K562 (cell line): ENCODE data around the gene ZNF302. TPM values are rescaled to one million over a fixed set of nuclear protein-coding genes. Genes with fewer than 3 reads are reported as not detected.

Experiments used
- FOXA1 ChIP-seq: fragments of 450-650 bp; IDR thresholded peaks from 2 replicates; pipeline ENCODE4 v1.6.1; 2016; ENCODE audit warnings: mild to moderate bottlenecking, borderline replicate concordance
- NFIC ChIP-seq: fragments of 450-650 bp; IDR thresholded peaks from 2 replicates; pipeline ENCODE4 v1.6.1; 2017; ENCODE audit warnings: mild to moderate bottlenecking, inconsistent platforms
- ZNF717 ChIP-seq: fragments of 250-450 bp; sonication (Bioruptor Pico); IDR thresholded peaks from 2 replicates; pipeline ENCODE4 v1.5.0; 2021
- polyA plus RNA-seq, 8 experiments: library from polyadenylated mRNA; depleted of rRNA in 4 of 8; stranded (reverse) in 5 of 8; unstranded in 3 of 8; fragments of >200 nt; fragmentation: Nextera tagmentation in 2 of 8; fragmentation: Illumina TruSeq in 1 of 8; extraction: Ambion mirVana in 2 of 8; extraction: Trizol in 1 of 8; gene quantifications; 2 replicates each; pipeline versions ENCODE4 v1.2.1 to v1.2.3, GENCODE V29; 2011 to 2014; ENCODE audit warnings: inconsistent platforms in 1 of 8, missing spikeins in 1 of 8
- total RNA-seq, 7 experiments: library from RNA; depleted of rRNA in 6 of 7; stranded (reverse); fragments of >200 nt in 6 of 7; fragmentation: Illumina TruSeq in 2 of 7; extraction: Trizol in 2 of 7; gene quantifications; 2 replicates each; pipeline versions ENCODE4 v1.2.1 to v1.2.3, GENCODE V29; 2011 to 2021; ENCODE audit warnings: low replicate concordance in 1 of 7
- TF ChIP-seq, protein P1 (sequence below): fragments of 450-650 bp; IDR thresholded peaks from 2 replicates; pipeline ENCODE4 v1.6.1; 2016; ENCODE audit warnings: mild to moderate bottlenecking, moderate library complexity
- TF ChIP-seq, protein P2 (sequence below): sonication (generic); formaldehyde crosslinking; IDR thresholded peaks from 2 replicates; pipeline ENCODE4 v1.8.0; 2022; ENCODE audit warnings: mild to moderate bottlenecking, missing genetic modification reagents
- TF ChIP-seq, protein P3 (sequence below): sonication (generic); formaldehyde crosslinking; IDR thresholded peaks from 2 replicates; pipeline ENCODE4 v1.8.0; 2022; ENCODE audit warnings: mild to moderate bottlenecking, missing genetic modification reagents

ZNF302 gene
- total and polyA plus RNA-seq, 9 of the 15 experiments (the other 6 are each of a cell fraction or from before 2014, with no cell fraction given) = 0.08 to 1.0 (median 0.27) TPM; not detected in 1

DNA sequence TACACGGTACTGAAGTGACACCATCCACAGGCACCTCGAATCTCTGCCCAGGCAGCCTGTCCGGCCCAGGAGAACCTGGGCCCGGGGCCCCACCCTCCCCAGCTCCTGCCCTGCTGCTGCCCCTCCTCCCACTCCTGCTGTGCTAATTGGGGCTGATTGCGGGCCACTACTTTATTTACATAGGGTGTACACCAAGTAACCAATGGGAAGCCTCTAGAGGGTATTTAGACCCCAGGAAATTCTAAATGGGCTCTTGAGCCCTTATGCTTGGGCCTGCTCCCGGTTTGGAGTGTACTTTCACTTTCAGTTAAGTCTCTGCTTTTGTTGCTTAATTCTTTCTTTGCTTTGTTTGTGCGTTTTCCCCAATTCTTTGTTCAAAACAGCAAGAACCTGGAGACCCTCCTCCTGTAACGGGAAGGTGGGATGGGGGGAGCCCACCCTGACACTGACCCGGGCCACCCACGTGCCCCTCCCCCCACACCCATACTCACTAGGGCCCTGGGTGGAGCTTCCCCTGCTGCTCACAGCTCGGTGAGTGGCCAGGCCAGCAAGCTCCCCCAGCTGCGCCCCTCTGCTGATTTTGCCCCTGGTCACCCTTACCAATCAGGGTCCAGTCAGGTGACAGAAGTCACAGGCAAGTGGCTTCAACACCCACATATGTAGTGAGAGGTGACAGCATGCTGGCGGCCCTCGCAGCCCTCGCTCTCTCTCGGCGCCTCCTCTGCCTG, 10.0 kb upstream of the ZNF302 start (continued):
- TF ChIP-seq, protein P1, sequence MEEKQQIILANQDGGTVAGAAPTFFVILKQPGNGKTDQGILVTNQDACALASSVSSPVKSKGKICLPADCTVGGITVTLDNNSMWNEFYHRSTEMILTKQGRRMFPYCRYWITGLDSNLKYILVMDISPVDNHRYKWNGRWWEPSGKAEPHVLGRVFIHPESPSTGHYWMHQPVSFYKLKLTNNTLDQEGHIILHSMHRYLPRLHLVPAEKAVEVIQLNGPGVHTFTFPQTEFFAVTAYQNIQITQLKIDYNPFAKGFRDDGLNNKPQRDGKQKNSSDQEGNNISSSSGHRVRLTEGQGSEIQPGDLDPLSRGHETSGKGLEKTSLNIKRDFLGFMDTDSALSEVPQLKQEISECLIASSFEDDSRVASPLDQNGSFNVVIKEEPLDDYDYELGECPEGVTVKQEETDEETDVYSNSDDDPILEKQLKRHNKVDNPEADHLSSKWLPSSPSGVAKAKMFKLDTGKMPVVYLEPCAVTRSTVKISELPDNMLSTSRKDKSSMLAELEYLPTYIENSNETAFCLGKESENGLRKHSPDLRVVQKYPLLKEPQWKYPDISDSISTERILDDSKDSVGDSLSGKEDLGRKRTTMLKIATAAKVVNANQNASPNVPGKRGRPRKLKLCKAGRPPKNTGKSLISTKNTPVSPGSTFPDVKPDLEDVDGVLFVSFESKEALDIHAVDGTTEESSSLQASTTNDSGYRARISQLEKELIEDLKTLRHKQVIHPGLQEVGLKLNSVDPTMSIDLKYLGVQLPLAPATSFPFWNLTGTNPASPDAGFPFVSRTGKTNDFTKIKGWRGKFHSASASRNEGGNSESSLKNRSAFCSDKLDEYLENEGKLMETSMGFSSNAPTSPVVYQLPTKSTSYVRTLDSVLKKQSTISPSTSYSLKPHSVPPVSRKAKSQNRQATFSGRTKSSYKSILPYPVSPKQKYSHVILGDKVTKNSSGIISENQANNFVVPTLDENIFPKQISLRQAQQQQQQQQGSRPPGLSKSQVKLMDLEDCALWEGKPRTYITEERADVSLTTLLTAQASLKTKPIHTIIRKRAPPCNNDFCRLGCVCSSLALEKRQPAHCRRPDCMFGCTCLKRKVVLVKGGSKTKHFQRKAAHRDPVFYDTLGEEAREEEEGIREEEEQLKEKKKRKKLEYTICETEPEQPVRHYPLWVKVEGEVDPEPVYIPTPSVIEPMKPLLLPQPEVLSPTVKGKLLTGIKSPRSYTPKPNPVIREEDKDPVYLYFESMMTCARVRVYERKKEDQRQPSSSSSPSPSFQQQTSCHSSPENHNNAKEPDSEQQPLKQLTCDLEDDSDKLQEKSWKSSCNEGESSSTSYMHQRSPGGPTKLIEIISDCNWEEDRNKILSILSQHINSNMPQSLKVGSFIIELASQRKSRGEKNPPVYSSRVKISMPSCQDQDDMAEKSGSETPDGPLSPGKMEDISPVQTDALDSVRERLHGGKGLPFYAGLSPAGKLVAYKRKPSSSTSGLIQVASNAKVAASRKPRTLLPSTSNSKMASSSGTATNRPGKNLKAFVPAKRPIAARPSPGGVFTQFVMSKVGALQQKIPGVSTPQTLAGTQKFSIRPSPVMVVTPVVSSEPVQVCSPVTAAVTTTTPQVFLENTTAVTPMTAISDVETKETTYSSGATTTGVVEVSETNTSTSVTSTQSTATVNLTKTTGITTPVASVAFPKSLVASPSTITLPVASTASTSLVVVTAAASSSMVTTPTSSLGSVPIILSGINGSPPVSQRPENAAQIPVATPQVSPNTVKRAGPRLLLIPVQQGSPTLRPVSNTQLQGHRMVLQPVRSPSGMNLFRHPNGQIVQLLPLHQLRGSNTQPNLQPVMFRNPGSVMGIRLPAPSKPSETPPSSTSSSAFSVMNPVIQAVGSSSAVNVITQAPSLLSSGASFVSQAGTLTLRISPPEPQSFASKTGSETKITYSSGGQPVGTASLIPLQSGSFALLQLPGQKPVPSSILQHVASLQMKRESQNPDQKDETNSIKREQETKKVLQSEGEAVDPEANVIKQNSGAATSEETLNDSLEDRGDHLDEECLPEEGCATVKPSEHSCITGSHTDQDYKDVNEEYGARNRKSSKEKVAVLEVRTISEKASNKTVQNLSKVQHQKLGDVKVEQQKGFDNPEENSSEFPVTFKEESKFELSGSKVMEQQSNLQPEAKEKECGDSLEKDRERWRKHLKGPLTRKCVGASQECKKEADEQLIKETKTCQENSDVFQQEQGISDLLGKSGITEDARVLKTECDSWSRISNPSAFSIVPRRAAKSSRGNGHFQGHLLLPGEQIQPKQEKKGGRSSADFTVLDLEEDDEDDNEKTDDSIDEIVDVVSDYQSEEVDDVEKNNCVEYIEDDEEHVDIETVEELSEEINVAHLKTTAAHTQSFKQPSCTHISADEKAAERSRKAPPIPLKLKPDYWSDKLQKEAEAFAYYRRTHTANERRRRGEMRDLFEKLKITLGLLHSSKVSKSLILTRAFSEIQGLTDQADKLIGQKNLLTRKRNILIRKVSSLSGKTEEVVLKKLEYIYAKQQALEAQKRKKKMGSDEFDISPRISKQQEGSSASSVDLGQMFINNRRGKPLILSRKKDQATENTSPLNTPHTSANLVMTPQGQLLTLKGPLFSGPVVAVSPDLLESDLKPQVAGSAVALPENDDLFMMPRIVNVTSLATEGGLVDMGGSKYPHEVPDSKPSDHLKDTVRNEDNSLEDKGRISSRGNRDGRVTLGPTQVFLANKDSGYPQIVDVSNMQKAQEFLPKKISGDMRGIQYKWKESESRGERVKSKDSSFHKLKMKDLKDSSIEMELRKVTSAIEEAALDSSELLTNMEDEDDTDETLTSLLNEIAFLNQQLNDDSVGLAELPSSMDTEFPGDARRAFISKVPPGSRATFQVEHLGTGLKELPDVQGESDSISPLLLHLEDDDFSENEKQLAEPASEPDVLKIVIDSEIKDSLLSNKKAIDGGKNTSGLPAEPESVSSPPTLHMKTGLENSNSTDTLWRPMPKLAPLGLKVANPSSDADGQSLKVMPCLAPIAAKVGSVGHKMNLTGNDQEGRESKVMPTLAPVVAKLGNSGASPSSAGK = peak; percentile 56
- TF ChIP-seq NFIC (no peak), ZNF717 (no peak), FOXA1 (no peak)
- TF ChIP-seq, protein P2, sequence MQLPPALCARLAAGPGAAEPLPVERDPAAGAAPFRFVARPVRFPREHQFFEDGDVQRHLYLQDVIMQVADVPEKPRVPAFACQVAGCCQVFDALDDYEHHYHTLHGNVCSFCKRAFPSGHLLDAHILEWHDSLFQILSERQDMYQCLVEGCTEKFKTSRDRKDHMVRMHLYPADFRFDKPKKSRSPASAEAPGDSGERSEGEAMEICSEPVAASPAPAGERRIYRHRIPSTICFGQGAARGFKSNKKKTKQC (CRISPR knock-in tag) = no peak
- TF ChIP-seq, protein P3, sequence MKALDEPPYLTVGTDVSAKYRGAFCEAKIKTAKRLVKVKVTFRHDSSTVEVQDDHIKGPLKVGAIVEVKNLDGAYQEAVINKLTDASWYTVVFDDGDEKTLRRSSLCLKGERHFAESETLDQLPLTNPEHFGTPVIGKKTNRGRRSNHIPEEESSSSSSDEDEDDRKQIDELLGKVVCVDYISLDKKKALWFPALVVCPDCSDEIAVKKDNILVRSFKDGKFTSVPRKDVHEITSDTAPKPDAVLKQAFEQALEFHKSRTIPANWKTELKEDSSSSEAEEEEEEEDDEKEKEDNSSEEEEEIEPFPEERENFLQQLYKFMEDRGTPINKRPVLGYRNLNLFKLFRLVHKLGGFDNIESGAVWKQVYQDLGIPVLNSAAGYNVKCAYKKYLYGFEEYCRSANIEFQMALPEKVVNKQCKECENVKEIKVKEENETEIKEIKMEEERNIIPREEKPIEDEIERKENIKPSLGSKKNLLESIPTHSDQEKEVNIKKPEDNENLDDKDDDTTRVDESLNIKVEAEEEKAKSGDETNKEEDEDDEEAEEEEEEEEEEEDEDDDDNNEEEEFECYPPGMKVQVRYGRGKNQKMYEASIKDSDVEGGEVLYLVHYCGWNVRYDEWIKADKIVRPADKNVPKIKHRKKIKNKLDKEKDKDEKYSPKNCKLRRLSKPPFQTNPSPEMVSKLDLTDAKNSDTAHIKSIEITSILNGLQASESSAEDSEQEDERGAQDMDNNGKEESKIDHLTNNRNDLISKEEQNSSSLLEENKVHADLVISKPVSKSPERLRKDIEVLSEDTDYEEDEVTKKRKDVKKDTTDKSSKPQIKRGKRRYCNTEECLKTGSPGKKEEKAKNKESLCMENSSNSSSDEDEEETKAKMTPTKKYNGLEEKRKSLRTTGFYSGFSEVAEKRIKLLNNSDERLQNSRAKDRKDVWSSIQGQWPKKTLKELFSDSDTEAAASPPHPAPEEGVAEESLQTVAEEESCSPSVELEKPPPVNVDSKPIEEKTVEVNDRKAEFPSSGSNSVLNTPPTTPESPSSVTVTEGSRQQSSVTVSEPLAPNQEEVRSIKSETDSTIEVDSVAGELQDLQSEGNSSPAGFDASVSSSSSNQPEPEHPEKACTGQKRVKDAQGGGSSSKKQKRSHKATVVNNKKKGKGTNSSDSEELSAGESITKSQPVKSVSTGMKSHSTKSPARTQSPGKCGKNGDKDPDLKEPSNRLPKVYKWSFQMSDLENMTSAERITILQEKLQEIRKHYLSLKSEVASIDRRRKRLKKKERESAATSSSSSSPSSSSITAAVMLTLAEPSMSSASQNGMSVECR (CRISPR knock-in tag) = no peak
